Parathyroid adenoma (tissue), 2 donors: ENCODE data around the gene SYNDIG1.

Source experiments
- H2AFZ ChIP-seq: fragments of 300-600 bp; sonication (generic); one replicate; pipeline ENCODE4 v1.7.0; 2017; ENCODE audit warnings: antibody characterized with exemption, mild to moderate bottlenecking
- H3K27ac ChIP-seq: fragments of 300-600 bp; sonication (generic); one replicate; pipeline ENCODE4 v1.7.0; 2017
- H3K27me3 ChIP-seq: fragments of 300-600 bp; sonication (generic); one replicate; pipeline ENCODE4 v1.7.0; 2017; ENCODE audit warnings: low read length; ENCODE audit not compliant: control insufficient read depth, insufficient read depth
- H3K36me3 ChIP-seq: fragments of 300-600 bp; sonication (generic); one replicate; pipeline ENCODE4 v1.7.0; 2017; ENCODE audit warnings: low read length; ENCODE audit not compliant: control insufficient read depth, insufficient read depth
- H3K4me1 ChIP-seq: fragments of 300-600 bp; sonication (generic); one replicate; pipeline ENCODE4 v1.7.0; 2017; ENCODE audit warnings: control low read depth
- H3K4me2 ChIP-seq: fragments of 300-600 bp; sonication (generic); one replicate; pipeline ENCODE4 v1.7.0; 2017; ENCODE audit warnings: low read length
- H3K4me3 ChIP-seq: fragments of 300-600 bp; sonication (generic); one replicate; pipeline ENCODE4 v1.7.0; 2017; ENCODE audit warnings: low read depth, low read length
- H3K79me2 ChIP-seq: fragments of 300-600 bp; sonication (generic); one replicate; pipeline ENCODE4 v1.7.0; 2017; ENCODE audit warnings: control low read depth
- H3K9ac ChIP-seq: fragments of 300-600 bp; sonication (generic); one replicate; pipeline ENCODE4 v1.7.0; 2017; ENCODE audit warnings: mild to moderate bottlenecking
- H3K9me3 ChIP-seq: fragments of 300-600 bp; sonication (generic); one replicate; pipeline ENCODE4 v1.7.0; 2017; ENCODE audit warnings: low read length; ENCODE audit not compliant: control insufficient read depth
- CTCF ChIP-seq: fragments of 300-600 bp; sonication (generic); IDR thresholded peaks from one replicate; pipeline ENCODE4 v1.7.0; 2017; ENCODE audit warnings: antibody characterized with exemption, mild to moderate bottlenecking
- donor health status: primary hyperparathyroidism.

The SYNDIG1 gene

GRCh38 chr20:24581443-24582170 lies 112.2 kb downstream of the SYNDIG1 start:
- Histone ChIP-seq H3K4me2 (no peak overlapping the region), H3K27ac (no peak overlapping the region), H3K79me2 (no peaks in the 10 kb centered on the region), H3K36me3 (no peaks in the 10 kb centered on the region), H2AFZ (no peak overlapping the region), H3K9me3 (no peaks in the 10 kb centered on the region), H3K9ac (no peak overlapping the region), H3K4me3 (no peak overlapping the region), H3K27me3 (no peaks in the 10 kb centered on the region), H3K4me1 (no peaks in the 10 kb centered on the region)
- TF ChIP-seq CTCF, result no peak

GRCh38 chr20:24582373-24583168 lies 113.1 kb downstream of the SYNDIG1 start:
- H3K4me2 ChIP-seq, result no peak overlapping the region
- H3K4me3 ChIP-seq, result no peak overlapping the region
- no peaks in the 10 kb centered on the region for H3K9me3 ChIP-seq
- H3K4me1 ChIP-seq, result peaks cover 3% of the 10 kb centered on the region
- H2AFZ ChIP-seq, result no peak overlapping the region
- no peak overlapping the region for H3K9ac ChIP-seq
- no peak for TF ChIP-seq CTCF
- no peaks in the 10 kb centered on the region for H3K79me2 ChIP-seq
- no peaks in the 10 kb centered on the region for H3K27me3 ChIP-seq
- no peak overlapping the region for H3K27ac ChIP-seq
- H3K36me3 ChIP-seq, result no peaks in the 10 kb centered on the region

GRCh38 chr20:24583169-24583792 lies 113.9 kb downstream of the SYNDIG1 start:
- Histone ChIP-seq H3K27ac (no peak overlapping the region), H3K4me2 (no peak overlapping the region), H3K9ac (no peak overlapping the region), H3K79me2 (no peaks in the 10 kb centered on the region), H3K27me3 (no peaks in the 10 kb centered on the region), H3K4me1 (peaks cover 6% of the 10 kb centered on the region), H3K36me3 (no peaks in the 10 kb centered on the region), H2AFZ (no peak overlapping the region), H3K4me3 (no peak overlapping the region), H3K9me3 (no peaks in the 10 kb centered on the region)
- no peak for TF ChIP-seq CTCF

GRCh38 chr20:24584078-24584477 lies 114.6 kb downstream of the SYNDIG1 start:
- Histone ChIP-seq H3K27ac (no peak overlapping the region), H3K36me3 (no peaks in the 10 kb centered on the region), H3K79me2 (no peaks in the 10 kb centered on the region), H3K9me3 (no peaks in the 10 kb centered on the region), H3K9ac (no peak overlapping the region), H3K4me1 (peaks cover 6% of the 10 kb centered on the region), H3K4me2 (no peak overlapping the region), H3K4me3 (no peak overlapping the region), H3K27me3 (no peaks in the 10 kb centered on the region), H2AFZ (no peak overlapping the region)
- no peak for TF ChIP-seq CTCF
